ENCODE results near the gene DAAM2.

The DAAM2 gene

GRCh38 chr6:39911513-39912125 lies 119.4 kb downstream of the DAAM2 start:
- TF ChIP-seq TAF1 (IDR thresholded peaks at IDR 0.05; ENCODE audit: low read depth): no peak
- TF ChIP-seq CREB1 (IDR thresholded peaks at IDR 0.05; ENCODE audit: low read depth): no peak
- no peak for TF ChIP-seq USF1 (IDR thresholded peaks at IDR 0.05)
- TF ChIP-seq MAX (IDR thresholded peaks at IDR 0.05): no peak

GRCh38 chr6:39912446-39912845 lies 120.3 kb downstream of the DAAM2 start:
- TF ChIP-seq USF1 (IDR thresholded peaks at IDR 0.05): no peak
- no peak for TF ChIP-seq FOXM1 (IDR thresholded peaks at IDR 0.05; ENCODE audit: borderline replicate concordance, low read depth)
- TF ChIP-seq MAX (IDR thresholded peaks at IDR 0.05): no peak
- TF ChIP-seq TAF1 (IDR thresholded peaks at IDR 0.05; ENCODE audit: low read depth): no peak
- no peak for TF ChIP-seq REST (IDR thresholded peaks at IDR 0.05; ENCODE audit: low read depth)
- no peak for TF ChIP-seq ZBTB7A (IDR thresholded peaks at IDR 0.05; ENCODE audit: low read depth)
- TF ChIP-seq EGR1 (IDR thresholded peaks at IDR 0.05): no peak
- no peak for TF ChIP-seq RAD21 (IDR thresholded peaks at IDR 0.05; ENCODE audit: low read depth)
- TF ChIP-seq EP300 (IDR thresholded peaks at IDR 0.05; ENCODE audit: borderline replicate concordance): no peak
- TF ChIP-seq YY1 (IDR thresholded peaks at IDR 0.05; ENCODE audit: low read depth): no peak
- TF ChIP-seq TEAD4 (IDR thresholded peaks at IDR 0.05): no peak
- no peak for TF ChIP-seq CEBPB (IDR thresholded peaks at IDR 0.05)
- TF ChIP-seq NFIC (IDR thresholded peaks at IDR 0.05): no peak
- no peak for TF ChIP-seq CREB1 (IDR thresholded peaks at IDR 0.05; ENCODE audit: low read depth)
- no peak for TF ChIP-seq TCF12 (IDR thresholded peaks at IDR 0.05; ENCODE audit: low read depth)

- no peak for TF ChIP-seq YY1 (IDR thresholded peaks at IDR 0.05; ENCODE audit: low read depth)
- TF ChIP-seq RAD21 (IDR thresholded peaks at IDR 0.05; ENCODE audit: low read depth): no peak
- no peak for TF ChIP-seq MAX (IDR thresholded peaks at IDR 0.05)
- no peak for TF ChIP-seq CREB1 (IDR thresholded peaks at IDR 0.05; ENCODE audit: low read depth)
- no peak for TF ChIP-seq NFIC (IDR thresholded peaks at IDR 0.05)
- no peak for TF ChIP-seq ZBTB7A (IDR thresholded peaks at IDR 0.05; ENCODE audit: low read depth)
- no peak for TF ChIP-seq REST (IDR thresholded peaks at IDR 0.05; ENCODE audit: low read depth)
- TF ChIP-seq EP300 (IDR thresholded peaks at IDR 0.05; ENCODE audit: borderline replicate concordance): no peak
- no peak for TF ChIP-seq EGR1 (IDR thresholded peaks at IDR 0.05)
- TF ChIP-seq TEAD4 (IDR thresholded peaks at IDR 0.05): no peak
- TF ChIP-seq FOXM1 (IDR thresholded peaks at IDR 0.05; ENCODE audit: borderline replicate concordance, low read depth): no peak
- TF ChIP-seq TAF1 (IDR thresholded peaks at IDR 0.05; ENCODE audit: low read depth): no peak
- no peak for TF ChIP-seq USF1 (IDR thresholded peaks at IDR 0.05)
- no peak for TF ChIP-seq CEBPB (IDR thresholded peaks at IDR 0.05)
- TF ChIP-seq TCF12 (IDR thresholded peaks at IDR 0.05; ENCODE audit: low read depth): no peak
Observed at GRCh38 chr6:39913391-39913916, 121.3 kb downstream of the DAAM2 start.

GRCh38 chr6:39914239-39914638 lies 122.1 kb downstream of the DAAM2 start:
- no peak for TF ChIP-seq FOXM1 (IDR thresholded peaks at IDR 0.05; ENCODE audit: borderline replicate concordance, low read depth)
- no peak for TF ChIP-seq ZBTB7A (IDR thresholded peaks at IDR 0.05; ENCODE audit: low read depth)
- TF ChIP-seq EP300 (IDR thresholded peaks at IDR 0.05; ENCODE audit: borderline replicate concordance): no peak
- no peak for TF ChIP-seq TAF1 (IDR thresholded peaks at IDR 0.05; ENCODE audit: low read depth)
- TF ChIP-seq MAX (IDR thresholded peaks at IDR 0.05): no peak
- TF ChIP-seq NFIC (IDR thresholded peaks at IDR 0.05): no peak
- no peak for TF ChIP-seq CEBPB (IDR thresholded peaks at IDR 0.05)
- no peak for TF ChIP-seq YY1 (IDR thresholded peaks at IDR 0.05; ENCODE audit: low read depth)

- no peak for TF ChIP-seq FOXM1 (IDR thresholded peaks at IDR 0.05; ENCODE audit: borderline replicate concordance, low read depth)
- no peak for TF ChIP-seq MAX (IDR thresholded peaks at IDR 0.05)
Observed at GRCh38 chr6:39915866-39916265, 123.7 kb downstream of the DAAM2 start.
